Hepatocyte (in vitro differentiated cells): ENCODE measurements around the gene CHAT. TPM values are rescaled to one million over a fixed set of nuclear protein-coding genes. Genes with fewer than 3 reads are reported as not detected.

Experiments
- DNase-seq: peaks from one replicate; pipeline ENCODE4 v3.0.0-alpha.2; 2016; ENCODE audit warnings: low spot score
- H2AFZ ChIP-seq: fragments of 200-600 bp; sonication (generic); 2 replicates; pipeline ENCODE4 v1.6.0; 2016; ENCODE audit warnings: antibody characterized with exemption, mild to moderate bottlenecking
- H3K27ac ChIP-seq: fragments of 200-600 bp; sonication (generic); 2 replicates; pipeline ENCODE4 v1.5.1; 2016; ENCODE audit warnings: mild to moderate bottlenecking
- H3K27me3 ChIP-seq: fragments of 200-600 bp; sonication (generic); 2 replicates; pipeline ENCODE4 v1.6.1; 2016
- H3K36me3 ChIP-seq: fragments of 200-600 bp; sonication (generic); replicated peaks from 2 replicates; pipeline ENCODE4 v1.5.1; 2016; ENCODE audit warnings: low read depth; ENCODE audit not compliant: insufficient read depth
- H3K4me1 ChIP-seq: fragments of 200-600 bp; sonication (generic); 2 replicates; pipeline ENCODE4 v1.5.1; 2016; ENCODE audit warnings: mild to moderate bottlenecking, moderate library complexity; ENCODE audit not compliant: insufficient read depth
- H3K4me2 ChIP-seq: fragments of 200-600 bp; sonication (generic); 2 replicates; pipeline ENCODE4 v1.6.0; 2016
- H3K4me3 ChIP-seq: fragments of 200-600 bp; sonication (generic); 2 replicates; pipeline ENCODE4 v1.5.1; 2016; ENCODE audit warnings: mild to moderate bottlenecking
- H3K79me2 ChIP-seq: fragments of 200-600 bp; sonication (generic); 2 replicates; pipeline ENCODE4 v1.6.0; 2017; ENCODE audit warnings: mild to moderate bottlenecking
- H3K9me2 ChIP-seq: fragments of 200-600 bp; sonication (generic); replicated peaks from 2 replicates; pipeline ENCODE4 v1.6.0; 2017; ENCODE audit warnings: mild to moderate bottlenecking; ENCODE audit not compliant: insufficient read depth
- H3K9me3 ChIP-seq: fragments of 200-600 bp; sonication (generic); 2 replicates; pipeline ENCODE4 v1.5.1; 2016; ENCODE audit warnings: low read depth, mild to moderate bottlenecking
- H4K20me1 ChIP-seq: fragments of 200-600 bp; sonication (generic); 2 replicates; pipeline ENCODE4 v1.6.0; 2016; ENCODE audit warnings: mild to moderate bottlenecking; ENCODE audit not compliant: insufficient read depth, poor library complexity, severe bottlenecking
- CTCF ChIP-seq: fragments of 200-600 bp; sonication (generic); IDR thresholded peaks from 2 replicates; pipeline ENCODE4 v1.5.1; 2016; ENCODE audit warnings: antibody characterized with exemption, mild to moderate bottlenecking; ENCODE audit not compliant: poor library complexity
- EZH2 ChIP-seq: fragments of 200-600 bp; sonication (generic); IDR thresholded peaks from 2 replicates; pipeline ENCODE4 v1.6.1; 2016; ENCODE audit warnings: antibody characterized with exemption, mild to moderate bottlenecking, borderline replicate concordance
- EZH2phosphoT487 ChIP-seq: fragments of 200-600 bp; sonication (generic); IDR thresholded peaks from one replicate; pipeline ENCODE4 v1.6.1; 2018; ENCODE audit warnings: antibody characterized with exemption, mild to moderate bottlenecking, low read depth, moderate library complexity; ENCODE audit not compliant: unreplicated experiment, severe bottlenecking
- WGBS: methylation state at CpG from one replicate; pipeline ENCODE4 v1.1.6; 2016; ENCODE audit warnings: low lambda C conversion rate; ENCODE audit errors: missing lambda C conversion rate; 5-methylcytosine and 5-hydroxymethylcytosine counted together
- polyA plus RNA-seq: library from polyadenylated mRNA; unstranded; fragments of >200 nt; fragmentation: Nextera tagmentation; extraction: Ambion mirVana; gene quantifications from 2 replicates; pipeline ENCODE4 v1.2.1, GENCODE V29; 2016
- total RNA-seq: library from RNA; depleted of rRNA; stranded (reverse); fragments of >200 nt; gene quantifications from 2 replicates; pipeline ENCODE4 v1.2.3, GENCODE V29; 2014

The CHAT gene
- total and polyA plus RNA-seq, 2 experiments from 2014 or later = 0.27 TPM; not detected in 1

GRCh38 chr10:49645871-49646870, 32.3 kb downstream of the CHAT start:
- Histone ChIP-seq H3K4me2 (no peak overlapping the region), H2AFZ (no peak overlapping the region), H3K79me2 (no peaks in the 10 kb centered on the region), H3K4me3 (no peak overlapping the region), H3K9me3 (no peaks in the 10 kb centered on the region), H3K27me3 (peaks cover 4% of the 10 kb centered on the region), H3K9me2 (no peaks in the 10 kb centered on the region), H3K27ac (no peak overlapping the region), H4K20me1 (no peaks in the 10 kb centered on the region), H3K36me3 (no peaks in the 10 kb centered on the region), H3K4me1 (no peaks in the 10 kb centered on the region)
- no peak for DNase-seq
- 94% methylated on average over 22 of the region's 22 CpGs for WGBS
- TF ChIP-seq EZH2phosphoT487 = no peak
- no peak for TF ChIP-seq CTCF
- no peak for TF ChIP-seq EZH2

DNA sequence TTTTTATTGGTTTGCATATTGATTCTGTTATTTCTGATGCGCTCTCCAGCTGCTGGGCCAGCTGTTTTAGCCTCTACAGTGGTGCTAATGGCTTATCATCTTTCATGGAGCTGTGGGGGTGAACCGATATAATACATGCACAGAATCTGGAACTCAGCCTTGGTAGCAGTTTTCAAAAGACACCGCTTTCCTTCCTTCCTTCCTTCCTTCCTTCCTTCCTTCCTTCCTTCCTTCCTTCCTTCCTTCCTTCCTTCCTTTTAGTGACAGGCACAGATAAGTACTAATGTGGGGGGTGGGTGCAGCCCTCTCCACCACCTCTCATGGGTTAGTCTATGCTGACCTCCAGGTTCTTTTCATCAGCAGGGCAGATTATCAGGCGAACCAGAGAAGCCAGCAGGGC, 33.7 kb downstream of the CHAT start:
- no peaks in the 10 kb centered on the region for H3K9me3 ChIP-seq
- 87% methylated on average over 4 of the region's 4 CpGs for WGBS

GRCh38 chr10:49647985-49648795, 34.4 kb downstream of the CHAT start:
- Histone ChIP-seq H2AFZ (no peak overlapping the region), H3K4me3 (no peak overlapping the region), H3K4me1 (peaks cover 7% of the 10 kb centered on the region), H3K79me2 (no peaks in the 10 kb centered on the region), H3K27ac (no peak overlapping the region), H3K9me2 (no peaks in the 10 kb centered on the region), H3K9me3 (no peaks in the 10 kb centered on the region), H3K36me3 (no peaks in the 10 kb centered on the region), H3K4me2 (no peak overlapping the region), H3K27me3 (peaks cover 2% of the 10 kb centered on the region), H4K20me1 (no peaks in the 10 kb centered on the region)
- 72% methylated on average over 16 of the region's 18 CpGs for WGBS
- TF ChIP-seq CTCF = no peak
- TF ChIP-seq EZH2phosphoT487 = no peak
- TF ChIP-seq EZH2 = no peak
- DNase-seq = no peak

More for the DNA sequence above, 33.7 kb downstream of the CHAT start:
- H3K36me3 ChIP-seq = no peaks in the 10 kb centered on the region
- no peaks in the 10 kb centered on the region for H3K79me2 ChIP-seq
- no peak for DNase-seq
- H2AFZ ChIP-seq = no peak overlapping the region
- H3K4me1 ChIP-seq = peaks cover 4% of the 10 kb centered on the region
- no peak for TF ChIP-seq CTCF
- no peak for TF ChIP-seq EZH2phosphoT487
- no peak for TF ChIP-seq EZH2
- no peaks in the 10 kb centered on the region for H3K9me2 ChIP-seq
- H3K4me2 ChIP-seq = no peak overlapping the region
- peaks cover 2% of the 10 kb centered on the region for H3K27me3 ChIP-seq
- H3K4me3 ChIP-seq = no peak overlapping the region
- H4K20me1 ChIP-seq = no peaks in the 10 kb centered on the region
- H3K27ac ChIP-seq = no peak overlapping the region
